Endodermal cell (in vitro differentiated cells): ENCODE data around the gene SMG7. TPM values are rescaled to one million over a fixed set of nuclear protein-coding genes. Genes with fewer than 3 reads are reported as not detected.

Experiments
- DNase-seq: peaks from one replicate; pipeline ENCODE4 v3.0.0-alpha.2; 2017
- H3K27ac ChIP-seq: 2 replicates; pipeline ENCODE4 v1.5.1; 2013; ENCODE audit warnings: mild to moderate bottlenecking, low read depth, low read length, moderate library complexity
- H3K27me3 ChIP-seq: 2 replicates; pipeline ENCODE4 v1.6.1; 2013; ENCODE audit warnings: mild to moderate bottlenecking, low read length, moderate library complexity; ENCODE audit not compliant: insufficient read depth, control insufficient read depth, poor library complexity, severe bottlenecking
- H3K36me3 ChIP-seq: 2 replicates; pipeline ENCODE4 v1.7.0; 2013; ENCODE audit warnings: mild to moderate bottlenecking, low read length, moderate library complexity; ENCODE audit not compliant: control insufficient read depth, insufficient read depth
- H3K4me1 ChIP-seq: one replicate; pipeline ENCODE4 v1.7.0; 2013; ENCODE audit warnings: low read length; ENCODE audit not compliant: control insufficient read depth, insufficient read depth
- H3K4me3 ChIP-seq: 2 replicates; pipeline ENCODE4 v1.5.1; 2013; ENCODE audit warnings: mild to moderate bottlenecking, low read length, moderate library complexity
- H3K9ac ChIP-seq: 2 replicates; pipeline ENCODE4 v1.6.1; 2013; ENCODE audit warnings: mild to moderate bottlenecking, low read length, moderate library complexity; ENCODE audit not compliant: poor library complexity, severe bottlenecking; ENCODE audit errors: extremely low read depth
- H3K9me3 ChIP-seq: 2 replicates; pipeline ENCODE4 v1.6.1; 2013; ENCODE audit warnings: mild to moderate bottlenecking, low read length, moderate library complexity; ENCODE audit not compliant: control insufficient read depth
- H3K27ac Mint-ChIP-seq: 2 replicates; pipeline ENCODE4 v1.8.0; 2020; ENCODE audit warnings: mixed read lengths
- H3K27me3 Mint-ChIP-seq: 2 replicates; pipeline ENCODE4 v1.8.0; 2021; ENCODE audit warnings: mild to moderate bottlenecking, mixed read lengths; ENCODE audit not compliant: insufficient read depth
- H3K36me3 Mint-ChIP-seq: 2 replicates; pipeline ENCODE4 v1.8.0; 2020; ENCODE audit warnings: low read depth, mixed read lengths
- H3K4me1 Mint-ChIP-seq: 2 replicates; pipeline ENCODE4 v1.8.0; 2020; ENCODE audit warnings: mixed read lengths
- H3K4me3 Mint-ChIP-seq: 2 replicates; pipeline ENCODE4 v1.8.0; 2020; ENCODE audit warnings: mild to moderate bottlenecking, moderate library complexity, mixed read lengths
- H3K9me3 Mint-ChIP-seq: 2 replicates; pipeline ENCODE4 v1.8.0; 2020; ENCODE audit warnings: mild to moderate bottlenecking, mixed read lengths
- CTCF ChIP-seq: fragments of 200-600 bp; sonication (generic); conservative IDR thresholded peaks from 2 replicates; pipeline ENCODE4 v1.5.0; 2021; ENCODE audit warnings: antibody characterized with exemption, mild to moderate bottlenecking
- WGBS, 2 experiments: methylation state at CpG; one replicate each; pipeline versions ENCODE4 v1.1.5 to v1.1.7; 2013; ENCODE audit warnings: missing lambda C conversion rate in 2 of 2, mixed read lengths in 1 of 2; ENCODE audit not compliant: insufficient coverage in 1 of 2, insufficient read length in 1 of 2; 5-methylcytosine and 5-hydroxymethylcytosine counted together
- total RNA-seq, 2 donors: library from RNA; stranded (reverse); fragmentation: NEBNext Ultra II Directional in 1 of 2; extraction: Animal tissue kit (Norgen Biotek cat#: 25700) in 1 of 2; gene quantifications; 2 replicates in 1 of 2; 3 replicates in 1 of 2; pipeline ENCODE4 v1.2.1, GENCODE V29; 2021

SMG7 gene
- total RNA-seq, 2 donors from 2014 or later = 60.5 to 75.9 TPM

- H3K9ac ChIP-seq = no peak overlapping the region
- no peaks in the 10 kb centered on the region for H3K9me3 ChIP-seq
- H3K4me3 Mint-ChIP-seq = no peak overlapping the region
- H3K4me1 ChIP-seq = peaks cover 3% of the 10 kb centered on the region
- no peaks in the 10 kb centered on the region for H3K36me3 Mint-ChIP-seq
- H3K27ac Mint-ChIP-seq = no peak overlapping the region
- no peak overlapping the region for H3K27ac ChIP-seq
- H3K4me3 ChIP-seq = no peak overlapping the region
- H3K36me3 ChIP-seq = no peaks in the 10 kb centered on the region
- 81 to 93% methylated on average over 1 to 4 of the region's 5 CpGs for WGBS, 2 experiments
- peaks cover 19% of the 10 kb centered on the region for H3K4me1 Mint-ChIP-seq
- no peaks in the 10 kb centered on the region for H3K27me3 Mint-ChIP-seq
- no peaks in the 10 kb centered on the region for H3K27me3 ChIP-seq
- no peak for TF ChIP-seq CTCF
- DNase-seq = no peak
- H3K9me3 Mint-ChIP-seq = no peaks in the 10 kb centered on the region
Measured at GRCh38 chr1:183589384-183589783, 117.1 kb downstream of the SMG7 start.

- Histone ChIP-seq H3K27ac (no peak overlapping the region), H3K36me3 (no peaks in the 10 kb centered on the region), H3K4me1 (peaks cover 3% of the 10 kb centered on the region), H3K9ac (no peak overlapping the region), H3K4me3 (no peak overlapping the region), H3K9me3 (no peaks in the 10 kb centered on the region), H3K27me3 (no peaks in the 10 kb centered on the region)
- Mint-ChIP-seq H3K27me3 (no peaks in the 10 kb centered on the region), H3K27ac (no peak overlapping the region), H3K4me3 (no peak overlapping the region), H3K9me3 (no peaks in the 10 kb centered on the region), H3K4me1 (peaks cover 19% of the 10 kb centered on the region), H3K36me3 (no peaks in the 10 kb centered on the region)
- TF ChIP-seq CTCF = no peak
- DNase-seq = no peak
- 88 to 100% methylated on average over 2 to 4 of the region's 4 CpGs for WGBS, 2 experiments
Measured at GRCh38 chr1:183589874-183590243, 117.6 kb downstream of the SMG7 start.

GRCh38 chr1:183590244-183591191, 118.2 kb downstream of the SMG7 start, which contains the start of gene NCF2:
Gene NCF2 (minus strand): TSS chr1:183590459. CDS start chr1:183590329, 130 bp downstream.
- Mint-ChIP-seq H3K4me3 (no peak within 1 kb of the TSS), H3K27me3 (no peaks in the 10 kb centered on the region), H3K4me1 (peaks cover 19% of the 10 kb centered on the region), H3K27ac (no peak within 1 kb of the TSS), H3K9me3 (no peaks in the 10 kb centered on the region), H3K36me3 (no peaks in the 10 kb centered on the region)
- Histone ChIP-seq H3K36me3 (no peaks in the 10 kb centered on the region), H3K4me1 (peaks cover 3% of the 10 kb centered on the region), H3K27ac (no peak within 1 kb of the TSS), H3K9me3 (no peaks in the 10 kb centered on the region), H3K9ac (no peak within 1 kb of the TSS), H3K27me3 (no peaks in the 10 kb centered on the region), H3K4me3 (no peak within 1 kb of the TSS)
- TF ChIP-seq CTCF = no peak
- no peak for DNase-seq
- 94 to 100% methylated on average over 2 to 6 of the region's 6 CpGs for WGBS, 2 experiments
